Measurements from ENCODE around the gene FLCN. TPM values are rescaled to one million over a fixed set of nuclear protein-coding genes. Genes with fewer than 3 reads are reported as not detected.

Gene FLCN
- total and polyA plus RNA-seq, 10 of the 15 experiments (the other 5 are each of a cell fraction or from before 2014, with no cell fraction given): 1.1 to 24.7 (median 10.4) TPM

GRCh38 chr17:17223736-17224135 lies 13.2 kb downstream of the FLCN start:
- DNase-seq (ENCODE audit: low read depth, low spot score) (no peak), FAIRE-seq (no peak), ATAC-seq (no peak)
- BruUV-seq (replicated peaks): no TSS peak
- TF ChIP-seq DPF2 (IDR thresholded peaks at IDR 0.05) (no peak), SREBF1 (IDR thresholded peaks at IDR 0.05; ENCODE audit: low read length) (no peak), SMARCA5 (IDR thresholded peaks at IDR 0.05) (no peak), NRF1 (conservative IDR thresholded peaks at IDR 0.05; ENCODE audit: low read depth, low read length) (no peak), ZSCAN29 (IDR thresholded peaks at IDR 0.05) (no peak), ZNF592 (IDR thresholded peaks at IDR 0.05) (no peak), EZH2 (IDR thresholded peaks at IDR 0.05; ENCODE audit: borderline replicate concordance, control insufficient read depth, low read depth, low read length) (no peak), TARDBP (IDR thresholded peaks at IDR 0.05; ENCODE audit: borderline replicate concordance) (no peak), PML (IDR thresholded peaks at IDR 0.05; ENCODE audit: low read length) (no peak), IRF3 (IDR thresholded peaks at IDR 0.05) (no peak), SREBF2 (IDR thresholded peaks at IDR 0.05; ENCODE audit: low read length) (no peak), IKZF2 (IDR thresholded peaks at IDR 0.05) (no peak), HDGF (IDR thresholded peaks at IDR 0.05) (no peak), E2F8 (IDR thresholded peaks at IDR 0.05; ENCODE audit: low read depth, partially characterized antibody) (no peak), HDAC2 (IDR thresholded peaks at IDR 0.05) (no peak), POLR2AphosphoS2 (IDR thresholded peaks at IDR 0.05; ENCODE audit: low read depth, low read length) (no peak), TBL1XR1 (IDR thresholded peaks at IDR 0.05; ENCODE audit: low read depth, low read length) (no peak), WRNIP1 (IDR thresholded peaks at IDR 0.05; ENCODE audit: borderline replicate concordance, low read depth, low read length) (no peak), KLF5 (IDR thresholded peaks at IDR 0.05; ENCODE audit: partially characterized antibody) (no peak), FOS (IDR thresholded peaks at IDR 0.05; ENCODE audit: borderline replicate concordance, extremely low read depth, insufficient read length) (no peak)
- no peak overlapping the region for H3K4me2 ChIP-seq (ENCODE audit: control insufficient read depth, insufficient read depth)
- RAD21 ChIA-PET (ENCODE audit: unreplicated experiment): no interaction called here
- no peaks in the 10 kb centered on the region for H4K20me1 ChIP-seq (ENCODE audit: control insufficient read depth, insufficient read depth)
- H3K4me1 ChIP-seq (ENCODE audit: control insufficient read depth, insufficient read depth, low read length): no peaks in the 10 kb centered on the region
- no peak overlapping the region for H3K9ac ChIP-seq (ENCODE audit: control insufficient read depth, insufficient read depth, low read length)
- no peak overlapping the region for H2AFZ ChIP-seq (ENCODE audit: control insufficient read depth, low read depth, low read length)
- 94% methylated on average over 15 of the region's 16 CpGs for WGBS (ENCODE audit: insufficient coverage, insufficient replicate concordance, low lambda C conversion rate, missing lambda C conversion rate)
- no peaks in the 10 kb centered on the region for H3K9me3 ChIP-seq (replicated peaks; ENCODE audit: control insufficient read depth, insufficient read depth, low read length)
- peaks cover 25 to 30% of the 10 kb centered on the region in 2 experiments for H3K36me3 ChIP-seq (ENCODE audit: control insufficient read depth in 2 of 2, insufficient read depth in 2 of 2, low read length in 1 of 2)
- H3K27ac ChIP-seq (ENCODE audit: control insufficient read depth, insufficient read depth): no peak overlapping the region
- H3K79me2 ChIP-seq (ENCODE audit: control insufficient read depth, insufficient read depth, low read length): no peaks in the 10 kb centered on the region
- POLR2A ChIA-PET: interaction anchor here (0.6 to 0.8 kb wide), 2 partner anchors 10 to 12 kb away, joined by 3 read pairs; partner anchors contain the start of gene FLCN
- in situ Hi-C loops (cut with MboI) (no loop called here), intact Hi-C loops (cut with micrococcal nuclease; ENCODE audit: unreplicated experiment) (no loop called here)
- CTCF ChIA-PET: interaction anchor here (1.2 kb wide), 1 partner anchor 43 kb away, joined by 4 read pairs; no protein-coding TSS in a partner anchor
- H3K4me3 ChIP-seq: no peak overlapping the region
- SMC1A ChIA-PET (ENCODE audit: uncharacterized antibody, unreplicated experiment): no interaction called here
- no peaks in the 10 kb centered on the region for H3K27me3 ChIP-seq (replicated peaks in 1 of 2; ENCODE audit: control insufficient read depth in 2 of 2, insufficient read depth in 2 of 2, low read length in 1 of 2)
